Measurements from ENCODE around the gene MAGI2. TPM values are rescaled to one million over a fixed set of nuclear protein-coding genes. Genes with fewer than 3 reads are reported as not detected.

MAGI2 gene
- total RNA-seq, 4 donors from 2014 or later: 0.23 to 5.5 (median 0.45) TPM

DNA sequence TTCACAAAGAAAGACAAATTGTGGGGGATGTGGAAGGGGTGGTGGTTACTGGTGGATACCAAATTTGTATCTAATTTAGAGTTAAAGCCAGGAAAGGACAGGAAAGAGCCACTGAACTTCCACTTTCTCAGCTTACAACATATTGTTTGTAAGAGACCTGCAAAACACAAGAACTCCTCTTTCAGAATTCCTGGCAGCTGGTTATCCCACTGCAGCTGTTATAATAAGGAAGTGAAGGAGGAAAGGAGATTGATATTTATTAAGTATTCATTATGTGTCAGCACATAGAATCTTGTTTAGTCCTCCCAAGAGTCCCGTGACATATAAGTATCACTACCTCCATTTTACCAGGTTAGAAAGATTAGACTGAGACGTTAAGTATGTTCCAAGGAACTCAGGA, 1173.2 kb downstream of the MAGI2 start:
- no peak for DNase-seq
- TF ChIP-seq, protein P1, sequence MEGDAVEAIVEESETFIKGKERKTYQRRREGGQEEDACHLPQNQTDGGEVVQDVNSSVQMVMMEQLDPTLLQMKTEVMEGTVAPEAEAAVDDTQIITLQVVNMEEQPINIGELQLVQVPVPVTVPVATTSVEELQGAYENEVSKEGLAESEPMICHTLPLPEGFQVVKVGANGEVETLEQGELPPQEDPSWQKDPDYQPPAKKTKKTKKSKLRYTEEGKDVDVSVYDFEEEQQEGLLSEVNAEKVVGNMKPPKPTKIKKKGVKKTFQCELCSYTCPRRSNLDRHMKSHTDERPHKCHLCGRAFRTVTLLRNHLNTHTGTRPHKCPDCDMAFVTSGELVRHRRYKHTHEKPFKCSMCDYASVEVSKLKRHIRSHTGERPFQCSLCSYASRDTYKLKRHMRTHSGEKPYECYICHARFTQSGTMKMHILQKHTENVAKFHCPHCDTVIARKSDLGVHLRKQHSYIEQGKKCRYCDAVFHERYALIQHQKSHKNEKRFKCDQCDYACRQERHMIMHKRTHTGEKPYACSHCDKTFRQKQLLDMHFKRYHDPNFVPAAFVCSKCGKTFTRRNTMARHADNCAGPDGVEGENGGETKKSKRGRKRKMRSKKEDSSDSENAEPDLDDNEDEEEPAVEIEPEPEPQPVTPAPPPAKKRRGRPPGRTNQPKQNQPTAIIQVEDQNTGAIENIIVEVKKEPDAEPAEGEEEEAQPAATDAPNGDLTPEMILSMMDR (IDR thresholded peaks at IDR 0.05): no peak
- TF ChIP-seq POLR2A (IDR thresholded peaks at IDR 0.05): no peak
- Histone ChIP-seq H3K4me1 (no peaks in the 10 kb centered on the region), H3K27me3 (no peaks in the 10 kb centered on the region), H3K4me3 (no peak overlapping the region), H3K9me3 (no peaks in the 10 kb centered on the region), H3K36me3 (no peaks in the 10 kb centered on the region), H3K27ac (no peak overlapping the region)
- 67 to 75% methylated on average over 2 of the region's 2 CpGs for WGBS, 2 donors
- intact Hi-C loops (cut with DNase I): no loop called here

DNA sequence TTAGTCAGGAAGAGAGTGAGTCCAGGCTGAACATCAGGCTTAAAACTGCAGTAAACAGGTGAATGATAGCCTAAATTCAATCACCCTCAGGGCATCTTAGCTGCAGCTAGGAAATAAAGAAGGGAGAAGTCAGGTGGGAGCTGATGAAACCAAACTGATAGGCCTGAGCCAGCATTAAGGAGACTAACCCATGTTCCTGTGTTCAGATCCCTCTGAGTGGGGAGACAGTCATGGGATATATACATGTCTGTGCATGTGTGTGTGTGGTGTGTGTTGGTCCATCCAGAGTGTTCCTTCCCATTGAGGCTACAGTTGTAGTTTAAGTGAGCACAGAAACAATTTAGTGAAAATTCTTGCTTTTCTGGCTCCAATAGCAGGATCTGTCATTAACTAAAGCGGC, 1174.0 kb downstream of the MAGI2 start:
- intact Hi-C loops (cut with DNase I): no loop called here
- no peak overlapping the region for H3K27ac ChIP-seq
- 89 to 100% methylated on average over 1 of the region's 1 CpG for WGBS, 2 donors
- no peak overlapping the region for H3K4me3 ChIP-seq
- DNase-seq: no peak
- no peaks in the 10 kb centered on the region for H3K27me3 ChIP-seq
- no peaks in the 10 kb centered on the region for H3K9me3 ChIP-seq
- no peaks in the 10 kb centered on the region for H3K4me1 ChIP-seq
- TF ChIP-seq, protein P1 (IDR thresholded peaks at IDR 0.05): no peak
- TF ChIP-seq POLR2A (IDR thresholded peaks at IDR 0.05): no peak
- H3K36me3 ChIP-seq: no peaks in the 10 kb centered on the region

DNA sequence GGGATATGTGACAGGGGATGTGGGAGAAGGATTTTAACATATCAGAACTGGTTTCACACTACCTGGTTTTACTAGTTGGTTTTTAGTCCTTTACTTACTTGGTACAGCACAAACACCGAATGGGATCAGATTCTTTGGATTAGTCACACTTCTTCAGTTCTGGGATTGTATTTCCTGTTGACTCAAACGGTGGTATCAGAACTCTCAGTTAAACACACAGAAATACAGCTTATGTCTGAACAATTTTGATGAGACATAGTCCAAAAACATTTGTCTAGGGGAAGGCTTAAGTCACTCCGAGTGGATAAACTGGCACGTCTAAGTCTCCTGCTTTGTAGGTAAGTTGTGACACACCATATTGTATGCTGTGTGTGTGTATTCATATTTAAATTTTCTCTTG, 1174.4 kb downstream of the MAGI2 start:
- DNase-seq: no peak
- intact Hi-C loops (cut with DNase I): no loop called here
- no peak overlapping the region for H3K27ac ChIP-seq

DNA sequence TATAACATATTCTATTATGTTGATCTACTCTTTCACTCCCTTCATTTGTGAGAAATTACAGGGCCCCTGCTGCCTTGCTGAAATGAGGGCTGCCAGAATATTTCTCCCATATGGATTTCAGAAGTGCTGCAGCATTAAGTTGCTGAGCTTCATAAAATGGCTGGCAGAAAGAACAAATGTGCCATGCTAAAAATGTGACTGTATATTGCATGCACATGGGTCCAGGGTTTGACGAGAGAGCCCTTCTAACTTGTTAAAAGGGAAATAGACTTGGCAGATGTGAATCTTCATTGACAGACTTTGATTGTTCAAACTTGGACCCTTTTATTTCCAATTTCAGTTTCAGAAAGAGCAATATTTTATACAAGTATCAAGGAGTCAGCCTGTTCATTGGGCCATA, 1186.3 kb downstream of the MAGI2 start:
- H3K27me3 ChIP-seq: no peaks in the 10 kb centered on the region
- no peaks in the 10 kb centered on the region for H3K9me3 ChIP-seq
- no peak for DNase-seq
- H3K4me3 ChIP-seq: no peak overlapping the region
- intact Hi-C loops (cut with DNase I): no loop called here
- WGBS, 2 donors: 67 to 100% methylated on average over 1 of the region's 1 CpG
- H3K4me1 ChIP-seq: no peaks in the 10 kb centered on the region
- no peak for TF ChIP-seq POLR2A (IDR thresholded peaks at IDR 0.05)
- TF ChIP-seq, protein P1 (IDR thresholded peaks at IDR 0.05): no peak
- H3K36me3 ChIP-seq: no peaks in the 10 kb centered on the region
- no peak overlapping the region for H3K27ac ChIP-seq

More for the DNA sequence above, 1174.4 kb downstream of the MAGI2 start:
- no peaks in the 10 kb centered on the region for H3K9me3 ChIP-seq
- H3K27me3 ChIP-seq: no peaks in the 10 kb centered on the region
- H3K4me3 ChIP-seq: no peak overlapping the region
- H3K4me1 ChIP-seq: no peaks in the 10 kb centered on the region
- TF ChIP-seq, protein P1 (IDR thresholded peaks at IDR 0.05): no peak
- TF ChIP-seq POLR2A (IDR thresholded peaks at IDR 0.05): no peak
- no peaks in the 10 kb centered on the region for H3K36me3 ChIP-seq
- WGBS, 2 donors: 27 to 57% methylated on average over 4 of the region's 4 CpGs

DNA sequence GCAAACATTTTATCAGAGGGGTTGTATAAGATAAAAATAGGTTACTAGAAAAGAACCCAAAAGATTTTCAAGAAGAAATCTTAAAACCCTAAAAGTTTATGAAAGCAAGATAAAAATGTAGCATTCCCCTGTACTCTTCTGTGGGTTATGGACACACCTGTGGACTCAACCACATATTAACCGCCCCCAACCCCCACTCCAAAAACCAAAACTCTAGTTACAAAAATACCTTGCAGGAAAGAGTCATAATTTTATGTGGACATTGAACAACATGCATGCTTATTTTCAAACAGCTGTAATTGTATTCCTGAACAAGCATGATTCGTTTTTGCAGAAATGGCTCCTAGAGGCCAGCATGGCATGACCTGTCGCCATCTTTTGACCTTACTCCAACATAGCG, 1188.0 kb downstream of the MAGI2 start:
- no peaks in the 10 kb centered on the region for H3K4me1 ChIP-seq
- no peak overlapping the region for H3K27ac ChIP-seq
- no peak overlapping the region for H3K4me3 ChIP-seq
- 82 to 88% methylated on average over 4 of the region's 4 CpGs for WGBS, 2 donors
- no peaks in the 10 kb centered on the region for H3K36me3 ChIP-seq
- TF ChIP-seq, protein P1 (IDR thresholded peaks at IDR 0.05): no peak
- TF ChIP-seq POLR2A (IDR thresholded peaks at IDR 0.05): no peak
- intact Hi-C loops (cut with DNase I): no loop called here
- no peaks in the 10 kb centered on the region for H3K27me3 ChIP-seq
- H3K9me3 ChIP-seq: no peaks in the 10 kb centered on the region
- no peak for DNase-seq

All from esophagus squamous epithelium (tissue), 5 donors.